ENCODE measurements around the gene TMEM38A. TPM values are rescaled to one million over a fixed set of nuclear protein-coding genes. Genes with fewer than 3 reads are reported as not detected.
"Not testable (repeated sequence)": the region's sequence is repeated elsewhere in the genome, so short reads cannot be mapped to it uniquely, and the experiment has no call there.

Gene TMEM38A
- total RNA-seq, 3 donors from 2014 or later, result 5.6 to 6.0 (median 5.8) TPM

DNA sequence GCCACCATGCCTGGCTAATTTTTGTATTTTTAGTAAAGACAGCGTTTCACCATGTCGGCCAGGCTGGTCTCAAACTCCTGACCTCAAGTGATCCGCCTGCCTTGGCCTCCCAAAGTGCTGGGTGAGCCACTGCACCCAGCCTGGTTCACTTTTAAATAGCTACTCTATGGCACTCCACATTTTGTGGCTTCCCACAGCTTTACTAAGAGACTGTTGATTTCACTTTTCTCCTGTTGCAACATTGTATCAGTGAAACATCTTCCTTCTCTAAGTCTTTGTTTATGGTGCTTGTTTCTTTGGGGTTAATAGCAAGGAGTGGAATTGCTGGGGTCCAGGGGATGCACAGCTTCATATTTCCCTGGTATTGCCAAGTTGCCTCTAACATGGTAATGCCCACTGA is 12.3 kb downstream of the TMEM38A start:
- H3K9me3 ChIP-seq, result no peaks in the 10 kb centered on the region
- no peak for ATAC-seq
- no peak for TF ChIP-seq CTCF (IDR thresholded peaks at IDR 0.05)
- H3K36me3 ChIP-seq (ENCODE audit: low read depth), result no peaks in the 10 kb centered on the region
- no peak overlapping the region for H3K4me3 ChIP-seq
- intact Hi-C loops (cut with DNase I, micrococcal nuclease), result no loop called here
- DNase-seq, result no peak
- H3K4me1 ChIP-seq (ENCODE audit: low read depth), result no peaks in the 10 kb centered on the region

DNA sequence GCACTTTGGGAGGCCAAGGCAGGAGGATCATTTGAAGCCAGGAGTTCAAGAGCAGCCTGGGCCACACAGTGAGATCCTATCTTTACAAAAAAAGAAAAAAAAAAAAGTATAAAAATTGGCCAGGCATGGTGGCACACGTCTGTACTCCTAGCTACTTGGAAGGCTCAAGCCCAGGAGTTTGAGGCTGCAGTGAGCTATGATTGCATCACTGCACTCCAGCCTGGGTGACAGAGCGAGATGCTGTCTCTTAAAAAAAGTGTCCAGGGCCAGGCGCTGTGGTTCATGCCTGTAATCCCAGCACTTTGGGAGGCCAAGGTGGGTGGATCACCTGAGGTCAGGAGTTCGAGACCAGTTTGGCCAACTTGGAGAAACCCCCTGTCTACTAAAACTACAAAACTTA is 12.9 kb downstream of the TMEM38A start:
- H3K9me3 ChIP-seq; DNase-seq; intact Hi-C loops (cut with DNase I, micrococcal nuclease); ATAC-seq; H3K4me1 ChIP-seq (ENCODE audit: low read depth); H3K4me3 ChIP-seq; H3K36me3 ChIP-seq (ENCODE audit: low read depth): not testable (repeated sequence)

GRCh38 chr19:16676101-16676798 is 15.3 kb downstream of the TMEM38A start:
- DNase-seq (no peak), ATAC-seq (no peak)
- intact Hi-C loops (cut with DNase I, micrococcal nuclease), result no loop called here
- Histone ChIP-seq H3K9me3 (no peaks in the 10 kb centered on the region), H3K4me1 (ENCODE audit: low read depth) (no peaks in the 10 kb centered on the region), H3K36me3 (ENCODE audit: low read depth) (no peaks in the 10 kb centered on the region), H3K4me3 (no peak overlapping the region)
- no peak for TF ChIP-seq CTCF (IDR thresholded peaks at IDR 0.05)

- intact Hi-C loops (cut with DNase I, micrococcal nuclease), result no loop called here
- H3K9me3 ChIP-seq, result no peaks in the 10 kb centered on the region
- TF ChIP-seq CTCF (IDR thresholded peaks at IDR 0.05), result no peak
- DNase-seq (no peak), ATAC-seq (no peak)
- no peaks in the 10 kb centered on the region for H3K4me1 ChIP-seq (ENCODE audit: low read depth)
- H3K36me3 ChIP-seq (ENCODE audit: low read depth), result no peaks in the 10 kb centered on the region
- no peak overlapping the region for H3K4me3 ChIP-seq
These were observed 16.1 kb downstream of the TMEM38A start for GRCh38 chr19:16677055-16677454.

DNA sequence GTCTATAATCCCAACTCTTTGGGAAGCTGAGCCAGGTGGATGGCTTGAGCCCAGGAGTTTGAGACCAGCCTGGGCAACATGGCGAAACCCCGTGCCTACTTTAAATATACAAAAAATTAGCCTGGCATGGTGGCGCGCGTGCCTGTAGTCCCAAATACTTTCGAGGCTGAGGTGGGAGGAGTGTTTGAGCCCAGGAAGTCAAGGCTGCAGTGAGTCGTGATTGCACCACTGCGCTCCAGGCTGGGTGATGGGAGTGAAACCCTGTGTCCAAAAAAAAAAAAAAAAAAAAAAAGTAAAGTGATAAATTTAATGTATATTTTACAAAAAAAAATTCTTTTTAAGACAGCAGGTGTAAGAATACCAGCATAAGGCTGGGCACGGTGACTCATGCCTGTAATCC is 17.6 kb downstream of the TMEM38A start:
- intact Hi-C loops (cut with DNase I, micrococcal nuclease), result no loop called here
- H3K4me1 ChIP-seq (ENCODE audit: low read depth), result no peaks in the 10 kb centered on the region

DNA sequence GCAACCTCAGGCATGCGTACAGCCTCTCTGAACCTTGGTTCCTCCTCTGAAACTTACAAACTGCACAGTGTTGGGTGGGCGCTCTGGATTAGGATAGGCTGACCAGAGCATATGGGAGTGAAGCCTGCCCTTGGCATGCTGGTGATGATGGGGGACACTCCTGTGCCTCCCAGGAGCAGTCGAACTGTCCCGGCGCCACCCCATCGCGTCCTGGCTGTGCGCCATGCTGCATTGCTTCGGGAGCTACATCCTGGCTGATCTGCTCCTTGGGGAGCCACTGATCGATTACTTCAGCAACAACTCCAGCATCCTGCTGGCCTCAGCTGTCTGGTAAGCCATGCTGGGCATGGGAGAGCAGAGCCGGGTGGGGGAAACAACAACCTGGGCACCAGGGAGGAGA is 18.9 kb downstream of the TMEM38A start:
- Histone ChIP-seq H3K9me3 (no peaks in the 10 kb centered on the region), H3K4me3 (no peak overlapping the region), H3K36me3 (ENCODE audit: low read depth) (no peaks in the 10 kb centered on the region), H3K4me1 (ENCODE audit: low read depth) (no peaks in the 10 kb centered on the region)
- intact Hi-C loops (cut with DNase I, micrococcal nuclease), result no loop called here
- DNase-seq, result no peak
- ATAC-seq, result no peak
- no peak for TF ChIP-seq CTCF (IDR thresholded peaks at IDR 0.05)

More for the DNA sequence above, 17.6 kb downstream of the TMEM38A start:
- TF ChIP-seq CTCF (IDR thresholded peaks at IDR 0.05), result no peak
- DNase-seq, result no peak
- ATAC-seq, result no peak
- H3K9me3 ChIP-seq, result no peaks in the 10 kb centered on the region
- H3K36me3 ChIP-seq (ENCODE audit: low read depth), result no peaks in the 10 kb centered on the region
- no peak overlapping the region for H3K4me3 ChIP-seq
